Neural progenitor cell (in vitro differentiated cells): Measurements from ENCODE around the gene CNTN2.

Source experiments
- EZH2 ChIP-seq: fragments of 200-600 bp; sonication (generic); IDR thresholded peaks from 2 replicates; pipeline ENCODE4 v1.6.1; 2017; ENCODE audit warnings: antibody characterized with exemption, mild to moderate bottlenecking, moderate library complexity
- EZH2phosphoT487 ChIP-seq: fragments of 200-600 bp; sonication (generic); IDR thresholded peaks from 2 replicates; pipeline ENCODE4 v1.6.1; 2017; ENCODE audit warnings: antibody characterized with exemption
- TF ChIP-seq, protein P1 (sequence below): fragments of 200-600 bp; sonication (generic); IDR thresholded peaks from 2 replicates; pipeline ENCODE4 v1.5.1; 2017; ENCODE audit warnings: antibody characterized with exemption, mild to moderate bottlenecking

DNA sequence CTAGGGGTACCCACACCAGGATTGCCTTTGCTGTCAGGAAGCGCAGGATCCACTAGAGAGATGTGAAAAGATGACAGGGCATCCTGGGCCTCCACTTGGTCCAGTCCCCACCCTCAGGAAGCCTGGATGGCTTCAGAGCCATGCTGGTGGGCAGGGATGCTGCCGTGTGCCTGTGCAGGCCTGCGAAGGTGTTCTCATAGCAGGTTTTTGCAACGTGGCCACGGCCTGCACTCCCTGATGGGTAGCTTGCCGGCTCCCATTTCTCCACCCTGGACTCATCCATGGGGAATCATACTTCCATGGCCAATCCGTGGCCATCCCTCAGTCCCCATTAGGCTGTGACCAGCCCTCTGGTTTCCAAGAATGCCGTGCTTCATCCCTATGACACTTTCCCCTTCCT lies 34.1 kb upstream of the CNTN2 start:
- TF ChIP-seq, protein P1, sequence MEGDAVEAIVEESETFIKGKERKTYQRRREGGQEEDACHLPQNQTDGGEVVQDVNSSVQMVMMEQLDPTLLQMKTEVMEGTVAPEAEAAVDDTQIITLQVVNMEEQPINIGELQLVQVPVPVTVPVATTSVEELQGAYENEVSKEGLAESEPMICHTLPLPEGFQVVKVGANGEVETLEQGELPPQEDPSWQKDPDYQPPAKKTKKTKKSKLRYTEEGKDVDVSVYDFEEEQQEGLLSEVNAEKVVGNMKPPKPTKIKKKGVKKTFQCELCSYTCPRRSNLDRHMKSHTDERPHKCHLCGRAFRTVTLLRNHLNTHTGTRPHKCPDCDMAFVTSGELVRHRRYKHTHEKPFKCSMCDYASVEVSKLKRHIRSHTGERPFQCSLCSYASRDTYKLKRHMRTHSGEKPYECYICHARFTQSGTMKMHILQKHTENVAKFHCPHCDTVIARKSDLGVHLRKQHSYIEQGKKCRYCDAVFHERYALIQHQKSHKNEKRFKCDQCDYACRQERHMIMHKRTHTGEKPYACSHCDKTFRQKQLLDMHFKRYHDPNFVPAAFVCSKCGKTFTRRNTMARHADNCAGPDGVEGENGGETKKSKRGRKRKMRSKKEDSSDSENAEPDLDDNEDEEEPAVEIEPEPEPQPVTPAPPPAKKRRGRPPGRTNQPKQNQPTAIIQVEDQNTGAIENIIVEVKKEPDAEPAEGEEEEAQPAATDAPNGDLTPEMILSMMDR: no peak
- TF ChIP-seq EZH2 (no peak), EZH2phosphoT487 (no peak)
